HepG2 (cell line): ENCODE measurements around the gene DHRS1. TPM values are rescaled to one million over a fixed set of nuclear protein-coding genes. Genes with fewer than 3 reads are reported as not detected.
A peak's percentile ranks its signal among the peaks of the same experiment; 100 is the strongest.

Experiments used
- ARHGAP35 ChIP-seq: sonication (generic); formaldehyde crosslinking; IDR thresholded peaks from 2 replicates; pipeline ENCODE4 v1.9.0; 2022; ENCODE audit warnings: mild to moderate bottlenecking, inconsistent platforms, moderate library complexity, missing genetic modification reagents, borderline replicate concordance
- FUBP1 ChIP-seq: sonication (generic); formaldehyde crosslinking; IDR thresholded peaks from 2 replicates; pipeline ENCODE4 v1.5.1; 2020; ENCODE audit warnings: missing genetic modification reagents, mild to moderate bottlenecking, borderline replicate concordance
- MYPOP ChIP-seq: sonication (generic); formaldehyde crosslinking; IDR thresholded peaks from 2 replicates; pipeline ENCODE4 v1.8.1; 2023; ENCODE audit warnings: mild to moderate bottlenecking, moderate library complexity, missing genetic modification reagents
- NFAT5 ChIP-seq: sonication (generic); formaldehyde crosslinking; IDR thresholded peaks from 2 replicates; pipeline ENCODE4 v1.4.0; 2020; ENCODE audit warnings: missing genetic modification reagents
- NFE2L2 ChIP-seq: fragments of 150-350 bp; IDR thresholded peaks from 2 replicates; pipeline ENCODE4 v1.6.1; 2014; ENCODE audit warnings: low read length
- POGK ChIP-seq: sonication (generic); formaldehyde crosslinking; conservative IDR thresholded peaks from 2 replicates; pipeline ENCODE4 v1.8.0; 2022; ENCODE audit warnings: mild to moderate bottlenecking, moderate library complexity, missing genetic modification reagents
- SRF ChIP-seq: IDR thresholded peaks from 2 replicates; pipeline ENCODE4 v1.6.1; 2011; ENCODE audit warnings: mild to moderate bottlenecking, low read depth, low read length, moderate library complexity
- TBP ChIP-seq: sonication (generic); formaldehyde crosslinking; IDR thresholded peaks from 2 replicates; pipeline ENCODE4 v1.5.0; 2020; ENCODE audit warnings: missing genetic modification reagents
- TP53 ChIP-seq: sonication (generic); formaldehyde crosslinking; conservative IDR thresholded peaks from 2 replicates; pipeline ENCODE4 v1.4.0; 2020; ENCODE audit warnings: missing genetic modification reagents
- ZFP36L1 ChIP-seq: sonication (generic); formaldehyde crosslinking; IDR thresholded peaks from 2 replicates; pipeline ENCODE4 v1.8.0; 2022; ENCODE audit warnings: mild to moderate bottlenecking, missing genetic modification reagents, moderate library complexity
- ZFP41 ChIP-seq: sonication (generic); formaldehyde crosslinking; IDR thresholded peaks from 2 replicates; pipeline ENCODE4 v1.4.0; 2020; ENCODE audit warnings: mild to moderate bottlenecking, missing genetic modification reagents, borderline replicate concordance
- ZNF30 ChIP-seq: sonication (generic); formaldehyde crosslinking; IDR thresholded peaks from 2 replicates; pipeline ENCODE4 v1.5.0; 2020; ENCODE audit warnings: mild to moderate bottlenecking, missing genetic modification reagents
- ZNF382 ChIP-seq: sonication (generic); formaldehyde crosslinking; IDR thresholded peaks from 2 replicates; pipeline ENCODE4 v1.5.0; 2020; ENCODE audit warnings: missing genetic modification reagents, mild to moderate bottlenecking, borderline replicate concordance
- ZNF383 ChIP-seq: sonication (generic); formaldehyde crosslinking; IDR thresholded peaks from 2 replicates; pipeline ENCODE4 v1.4.0; 2020; ENCODE audit warnings: missing genetic modification reagents, mild to moderate bottlenecking, borderline replicate concordance
- ZNF432 ChIP-seq: sonication (generic); formaldehyde crosslinking; IDR thresholded peaks from 2 replicates; pipeline ENCODE4 v1.5.0; 2020; ENCODE audit warnings: missing genetic modification reagents, mild to moderate bottlenecking, borderline replicate concordance
- ZNF484 ChIP-seq: sonication (generic); formaldehyde crosslinking; IDR thresholded peaks from 2 replicates; pipeline ENCODE4 v1.5.1; 2020; ENCODE audit warnings: mild to moderate bottlenecking, low read depth, missing genetic modification reagents, borderline replicate concordance
- ZNF549 ChIP-seq: sonication (generic); formaldehyde crosslinking; IDR thresholded peaks from 2 replicates; pipeline ENCODE4 v1.5.0; 2020; ENCODE audit warnings: missing genetic modification reagents
- ZNF674 ChIP-seq: sonication (generic); formaldehyde crosslinking; IDR thresholded peaks from 2 replicates; pipeline ENCODE4 v1.5.0; 2020; ENCODE audit warnings: low read depth, mild to moderate bottlenecking, missing genetic modification reagents
- ZNF724P ChIP-seq: sonication (generic); formaldehyde crosslinking; IDR thresholded peaks from 2 replicates; pipeline ENCODE4 v1.8.0; 2022; ENCODE audit warnings: missing genetic modification reagents, borderline replicate concordance
- polyA plus RNA-seq, 8 experiments: library from polyadenylated mRNA; depleted of rRNA in 3 of 8; stranded (reverse) in 7 of 8; unstranded in 1 of 8; fragments of >200 nt; fragmentation: Illumina TruSeq in 4 of 8; extraction: Trizol in 4 of 8; gene quantifications; 2 replicates each; pipeline versions ENCODE4 v1.2.1 to v1.2.3, GENCODE V29; 2011 to 2016; ENCODE audit warnings: low read depth in 4 of 8, missing spikeins in 1 of 8, mixed read lengths in 1 of 8; ENCODE audit not compliant: insufficient read depth in 1 of 8
- total RNA-seq, 5 experiments: library from RNA; depleted of rRNA; stranded (reverse); fragments of >200 nt; fragmentation: Illumina TruSeq; extraction: Trizol; gene quantifications; 2 replicates each; pipeline ENCODE4 v1.2.3, GENCODE V29; 2016; ENCODE audit warnings: low read depth in 1 of 5

DHRS1 gene
- total and polyA plus RNA-seq, 2 of the 13 experiments (the other 11 are each of a cell fraction or from before 2014, with no cell fraction given), result 49.8 to 60.8 TPM

- TF ChIP-seq MYPOP (CRISPR knock-in tag) (peak; percentile 98), ZNF549 (CRISPR knock-in tag) (no peak), NFAT5 (CRISPR knock-in tag) (0 out of 2 replicates have a peak, but pooled peaks have one; percentile 4), ZNF382 (CRISPR knock-in tag) (no peak), ZFP36L1 (CRISPR knock-in tag) (no peak; the same call in 1 of the 2 replicates), ZNF30 (peak; percentile 99), ZNF432 (CRISPR knock-in tag) (no peak), TBP (CRISPR knock-in tag) (no peak), SRF (no peak), ZNF383 (peak; percentile 90; the same call in 1 of the 2 replicates), POGK (CRISPR knock-in tag) (peak; percentile 52; the same call in 1 of the 2 replicates), ARHGAP35 (CRISPR knock-in tag) (peak; percentile 97), FUBP1 (CRISPR knock-in tag) (no peak), ZNF484 (peak; percentile 81; the same call in 1 of the 2 replicates), ZNF724P (CRISPR knock-in tag) (no peak; the same call in 1 of the 2 replicates), ZFP41 (CRISPR knock-in tag) (peak; percentile 85), TP53 (CRISPR knock-in tag) (no peak), NFE2L2 (no peak), ZNF674 (CRISPR knock-in tag) (peak; percentile 91; the same call in 1 of the 2 replicates)
Measured at GRCh38 chr14:24332268-24332993, 32.9 kb upstream of the DHRS1 start (continued).
